Activated CD4-positive, alpha-beta T cell treated with anti-CD3 and anti-CD28 coated beads, Interleukin-2, amount 50 U/mL, for 1 hour (primary cell): ENCODE measurements around the gene OPALIN.
"Not testable (repeated sequence)": the region's sequence is repeated elsewhere in the genome, so short reads cannot be mapped to it uniquely, and the experiment has no call there.

Experiments
- DNase-seq: peaks from one replicate; pipeline ENCODE4 v3.0.0-alpha.2; 2020

The OPALIN gene

GRCh38 chr10:96334616-96335526 is 23.9 kb downstream of the OPALIN start:
- DNase-seq: no peak

GRCh38 chr10:96333101-96333500 is 25.7 kb downstream of the OPALIN start:
- no peak for DNase-seq

GRCh38 chr10:96327462-96327861 is 31.3 kb downstream of the OPALIN start:
- no peak for DNase-seq

GRCh38 chr10:96325719-96326373 is 33.0 kb downstream of the OPALIN start:
- DNase-seq: no peak

- no peak for DNase-seq
Measured at GRCh38 chr10:96324447-96324846, 34.4 kb downstream of the OPALIN start.

GRCh38 chr10:96322275-96322674 is 36.5 kb downstream of the OPALIN start:
- DNase-seq: no peak

GRCh38 chr10:96321822-96322221 is 37.0 kb downstream of the OPALIN start:
- no peak for DNase-seq

- no peak for DNase-seq
Measured at GRCh38 chr10:96319754-96320474, 38.9 kb downstream of the OPALIN start.

GRCh38 chr10:96317067-96317833 is 41.6 kb downstream of the OPALIN start:
- DNase-seq: no peak

GRCh38 chr10:96313344-96313743 is 45.5 kb downstream of the OPALIN start:
- no peak for DNase-seq

- no peak for DNase-seq
Measured at GRCh38 chr10:96311180-96311715, 47.6 kb downstream of the OPALIN start.

- no peak for DNase-seq
Measured at GRCh38 chr10:96310321-96310669, 48.5 kb downstream of the OPALIN start.

GRCh38 chr10:96309628-96310320 is 49.0 kb downstream of the OPALIN start:
- DNase-seq: no peak

- DNase-seq: not testable (repeated sequence)
Measured at GRCh38 chr10:96308854-96309253, 49.9 kb downstream of the OPALIN start.

GRCh38 chr10:96306516-96306915 is 52.3 kb downstream of the OPALIN start:
- no peak for DNase-seq

- no peak for DNase-seq
Measured at GRCh38 chr10:96305019-96305418, 53.8 kb downstream of the OPALIN start.

GRCh38 chr10:96304230-96304629 is 54.6 kb downstream of the OPALIN start, which contains the start of gene DNTT:
DNTT (plus strand) TSS chr10:96304434; CDS start chr10:96304498, 64 bp downstream.
- no peak for DNase-seq

GRCh38 chr10:96301616-96302015 is 57.2 kb downstream of the OPALIN start:
- no peak for DNase-seq

GRCh38 chr10:96299383-96299782 is 59.4 kb downstream of the OPALIN start:
- DNase-seq: no peak

GRCh38 chr10:96298362-96298761 is 60.4 kb downstream of the OPALIN start:
- no peak for DNase-seq

GRCh38 chr10:96297486-96297885 is 61.3 kb downstream of the OPALIN start:
- DNase-seq: no peak

- DNase-seq: no peak
Measured at GRCh38 chr10:96295475-96295874, 63.3 kb downstream of the OPALIN start.
